GM21786 (cell line): ENCODE data around the gene PIGM.

ENCODE experiments used
- ATAC-seq: cut with Tn5 transposase; IDR thresholded peaks from one replicate; pipeline ENCODE4 v1.9.1; 2021; ENCODE audit not compliant: unreplicated experiment

PIGM gene

GRCh38 chr1:160031365-160032164, at the start of gene PIGM:
PIGM (minus strand) TSS chr1:160031990; CDS start chr1:160031739, 251 bp downstream.
- peak; percentile 90 for ATAC-seq

GRCh38 chr1:160081261-160081936, 49.6 kb upstream of the PIGM start, which contains the start of gene KCNJ9:
KCNJ9 (plus strand) TSS chr1:160081538; CDS start chr1:160084031, 2,493 bp downstream.
- ATAC-seq = no peak

DNA sequence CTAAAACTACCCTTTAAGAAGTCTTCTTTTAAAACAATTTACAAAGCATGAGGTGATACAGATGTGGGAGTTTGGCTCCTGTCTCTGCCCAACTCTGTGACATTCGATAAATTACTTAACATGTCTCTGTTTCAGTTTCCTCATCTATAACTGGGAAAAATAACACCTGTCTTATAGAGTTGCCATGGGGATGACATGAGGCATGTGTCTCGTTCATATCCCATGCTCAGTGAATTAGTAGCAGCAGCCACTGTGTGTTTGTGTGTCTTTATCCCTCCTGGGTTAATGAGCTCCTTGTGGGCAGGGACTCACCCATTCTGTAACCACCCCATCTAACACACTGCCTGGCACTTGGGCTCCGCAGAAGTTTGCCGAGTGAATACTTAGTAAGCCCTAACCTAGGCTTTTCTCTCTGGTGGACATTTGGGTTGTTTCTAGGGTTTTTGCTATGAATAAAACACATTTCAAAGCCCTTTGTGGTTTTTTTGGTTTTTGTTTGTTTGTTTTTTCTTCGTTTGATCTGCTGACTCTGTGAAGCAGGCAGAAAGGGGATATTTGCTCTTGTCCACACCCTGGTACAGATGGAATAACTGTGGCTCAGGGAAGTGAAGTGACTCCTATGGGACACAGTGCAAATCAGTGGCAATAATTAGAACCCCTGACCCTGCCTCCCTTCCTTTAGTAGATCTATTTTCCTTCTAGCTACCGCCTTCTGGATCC, 48.8 kb upstream of the PIGM start:
- ATAC-seq = no peak

GRCh38 chr1:160079448-160079847, 47.7 kb upstream of the PIGM start:
- ATAC-seq = no peak

DNA sequence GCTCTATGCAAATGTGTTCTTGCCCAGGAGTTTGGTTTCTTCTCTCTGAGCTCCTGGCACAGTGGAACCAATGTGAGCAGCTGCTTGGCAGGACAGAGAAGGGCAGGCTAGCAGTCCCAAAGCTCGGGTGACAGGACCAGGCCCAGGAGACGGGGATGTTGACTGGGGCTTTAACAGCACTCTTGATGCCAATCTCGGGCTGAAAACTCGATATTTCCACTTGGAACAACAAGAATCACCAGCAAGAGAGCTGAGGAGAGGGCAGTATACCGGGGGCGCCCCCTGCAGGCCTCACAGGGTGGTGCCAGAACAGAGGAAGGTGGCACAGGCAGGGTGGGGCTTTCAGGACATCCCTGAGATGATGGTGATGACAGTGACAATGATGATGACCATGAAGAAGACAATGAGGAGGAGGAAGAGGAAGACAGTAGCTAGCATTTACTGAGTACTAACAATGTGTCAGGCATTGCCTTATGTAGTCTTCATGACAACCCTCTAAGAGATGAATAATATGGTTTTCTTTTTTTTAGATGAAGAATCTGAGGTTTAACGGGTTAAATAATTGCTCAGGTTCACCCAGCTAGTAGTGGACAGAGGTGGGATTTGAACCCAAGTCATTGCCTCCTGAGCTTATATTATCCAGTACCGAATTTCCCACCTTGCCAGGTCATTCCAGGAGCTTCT, 46.9 kb upstream of the PIGM start:
- no peak for ATAC-seq

- ATAC-seq = no peak
Observed at GRCh38 chr1:160077486-160077885, 45.7 kb upstream of the PIGM start.

DNA sequence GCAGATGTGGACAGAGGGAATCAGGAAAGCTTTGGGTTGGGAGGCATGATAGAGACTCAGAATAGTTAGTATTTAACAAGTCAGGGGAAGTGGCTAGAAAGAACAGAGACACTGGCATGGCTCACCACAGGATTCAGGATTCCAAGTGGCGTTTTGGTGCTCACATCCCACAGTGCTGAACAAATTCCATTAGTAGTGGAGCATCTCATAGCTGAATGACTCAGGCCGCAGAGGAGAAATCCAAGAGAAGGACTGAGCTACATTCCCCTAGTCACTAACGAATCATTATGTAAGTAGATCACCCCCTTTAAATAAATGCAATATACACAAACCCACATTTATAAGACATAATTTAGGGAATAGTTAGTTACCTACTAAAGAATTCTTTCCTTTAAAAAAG, 44.5 kb upstream of the PIGM start:
- ATAC-seq = no peak

- no peak for ATAC-seq
Observed at GRCh38 chr1:160075836-160076235, 44.0 kb upstream of the PIGM start.

- no peak for ATAC-seq
Observed at GRCh38 chr1:160074865-160075264, 43.1 kb upstream of the PIGM start.

DNA sequence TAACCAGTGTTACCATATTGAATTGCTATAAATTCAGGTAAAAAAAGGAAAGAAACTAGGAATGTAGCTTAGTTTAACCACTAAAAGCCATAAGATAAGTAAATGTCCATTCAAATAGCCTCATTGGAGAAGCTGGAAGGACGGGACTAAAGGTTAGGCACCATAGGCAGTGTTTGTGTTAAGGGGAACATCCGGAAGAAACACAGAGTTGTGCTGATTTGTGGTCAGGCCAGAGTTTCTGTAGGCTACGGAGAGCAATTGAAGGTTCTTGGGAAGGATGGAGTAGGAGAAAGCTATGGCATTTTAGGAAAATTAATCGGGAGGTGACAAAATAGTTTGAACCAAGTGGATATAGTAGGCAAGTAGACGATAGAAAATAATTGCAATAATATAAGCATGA, 39.5 kb upstream of the PIGM start:
- ATAC-seq = no peak

GRCh38 chr1:160070243-160071163, 38.7 kb upstream of the PIGM start:
- ATAC-seq = no peak

DNA sequence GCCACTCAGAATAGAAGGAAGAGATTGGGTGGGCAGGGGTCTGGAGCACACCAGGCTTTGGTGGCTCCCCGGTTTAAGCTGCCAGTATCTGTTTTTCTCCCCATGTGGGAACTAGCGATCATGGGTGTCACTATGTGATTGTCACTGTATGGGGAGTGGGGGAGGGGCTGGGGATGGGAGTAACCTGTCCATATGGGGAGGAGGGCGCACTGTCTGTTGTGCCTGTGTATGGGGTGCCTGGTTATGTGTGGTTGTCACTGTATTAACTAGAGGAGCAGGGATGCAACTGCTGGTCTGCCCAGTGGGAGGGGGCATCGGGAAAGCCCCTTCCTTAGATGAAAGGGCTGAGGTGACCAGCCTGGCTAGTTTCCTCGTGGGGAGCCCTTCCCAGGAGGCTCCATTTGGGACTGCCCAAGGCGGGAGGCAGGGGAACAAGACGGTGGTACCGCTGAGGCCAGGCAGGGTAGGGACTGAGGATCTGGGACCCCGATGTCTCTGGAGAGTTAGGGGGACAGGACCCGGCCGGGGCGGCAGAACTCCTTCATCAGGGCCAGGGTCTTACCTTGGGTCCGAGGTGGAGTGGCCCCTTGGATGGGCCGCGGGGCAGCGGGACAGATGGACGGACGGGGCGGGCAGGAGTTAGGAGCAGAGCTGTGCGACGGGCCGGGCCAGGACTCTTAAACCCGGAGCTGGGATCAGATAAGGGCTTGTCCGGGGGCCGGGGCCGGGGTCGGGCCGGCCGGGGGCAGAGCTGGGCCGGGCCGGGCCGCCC, 37.9 kb upstream of the PIGM start, which contains the start of gene KCNJ10:
Gene KCNJ10 (minus strand): TSS at position 701 of the 772 bp plus-strand sequence. CDS start 27,628 bp downstream, outside the sequence.
- ATAC-seq = no peak

GRCh38 chr1:160068225-160068624, 36.4 kb upstream of the PIGM start:
- no peak for ATAC-seq

DNA sequence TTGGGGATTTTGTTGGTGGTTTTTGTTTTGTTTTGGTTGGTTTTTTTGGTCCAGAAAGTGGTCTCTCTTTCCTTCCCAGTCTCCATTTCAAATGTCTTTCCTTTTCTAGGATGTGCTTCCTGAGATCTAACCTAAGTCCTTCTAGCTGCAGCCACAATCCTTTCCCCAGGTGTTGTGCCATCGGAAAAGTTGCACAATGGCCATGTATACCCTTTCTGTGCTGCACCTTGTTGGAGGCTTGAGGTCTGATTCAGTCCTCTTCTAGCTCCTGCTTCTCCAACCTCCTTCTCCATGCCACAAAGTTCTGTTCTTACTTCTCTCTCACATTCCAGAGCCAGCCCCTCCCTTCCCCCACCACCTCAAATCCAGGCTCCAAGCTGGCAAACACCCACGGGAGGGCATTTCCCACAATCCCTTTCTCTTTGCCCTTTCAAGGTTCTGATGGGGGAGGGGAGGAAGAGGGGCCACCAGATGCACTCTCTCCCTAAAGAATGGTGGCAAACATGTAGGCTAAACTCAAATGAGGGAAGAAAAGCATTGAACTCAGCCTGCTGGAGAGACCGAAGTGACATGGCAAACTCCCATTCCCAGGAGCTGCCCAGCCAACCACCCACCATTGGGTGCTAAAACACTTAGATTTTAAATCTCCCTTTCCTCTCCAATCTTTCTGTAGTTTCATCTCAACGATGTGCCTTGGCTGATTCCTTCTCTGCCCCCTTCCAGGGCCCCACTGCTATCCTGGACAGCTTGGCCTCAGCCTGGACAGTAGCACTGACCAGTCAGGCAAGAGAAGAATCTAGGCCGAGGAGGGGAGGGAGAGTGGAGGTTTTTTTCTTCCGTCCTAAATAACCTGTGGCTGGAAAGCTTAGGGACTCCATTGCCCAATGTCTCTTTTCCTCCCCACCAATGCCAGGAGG, 35.3 kb upstream of the PIGM start:
- ATAC-seq = no peak

DNA sequence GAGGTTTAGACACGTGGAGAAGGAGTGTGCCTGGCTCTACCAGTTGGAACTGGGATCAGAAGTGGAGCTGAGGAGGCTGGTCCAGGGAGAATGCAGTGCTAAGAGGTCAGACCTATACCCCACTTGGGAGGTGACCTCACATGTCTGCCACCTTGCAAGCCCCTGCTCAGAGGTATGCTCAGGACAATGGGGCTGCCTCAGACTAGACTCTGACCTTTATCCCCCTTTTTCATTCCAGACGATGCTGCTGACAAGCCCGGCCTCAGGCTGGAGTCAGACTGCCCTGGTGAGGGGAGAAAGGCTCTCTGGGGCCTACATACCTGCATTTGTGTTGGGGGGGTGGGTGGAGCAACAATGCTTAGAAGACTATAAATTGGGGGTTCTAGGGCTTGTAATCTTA, 33.0 kb upstream of the PIGM start:
- no peak for ATAC-seq

GRCh38 chr1:160064164-160064563, 32.4 kb upstream of the PIGM start:
- no peak for ATAC-seq

DNA sequence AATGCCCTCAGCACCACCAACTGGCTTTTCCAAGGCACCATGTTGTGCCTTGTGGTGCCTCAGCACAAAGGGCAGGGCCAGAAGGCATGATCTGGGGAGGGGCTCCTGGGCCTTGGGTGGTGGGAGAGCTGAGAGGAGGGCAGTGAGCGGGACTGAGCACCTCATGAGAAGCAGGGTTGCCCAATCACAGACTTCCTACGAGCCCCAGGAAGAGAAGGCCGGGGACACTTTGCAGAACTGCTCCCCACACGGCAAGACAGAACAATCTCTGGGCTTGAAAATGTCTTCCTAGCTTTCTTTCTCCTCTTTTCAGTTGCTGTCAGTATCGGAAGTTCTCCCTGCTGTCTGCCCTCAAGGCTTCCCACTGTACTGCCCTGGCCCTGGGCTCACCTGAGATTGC, 31.4 kb upstream of the PIGM start:
- no peak for ATAC-seq

DNA sequence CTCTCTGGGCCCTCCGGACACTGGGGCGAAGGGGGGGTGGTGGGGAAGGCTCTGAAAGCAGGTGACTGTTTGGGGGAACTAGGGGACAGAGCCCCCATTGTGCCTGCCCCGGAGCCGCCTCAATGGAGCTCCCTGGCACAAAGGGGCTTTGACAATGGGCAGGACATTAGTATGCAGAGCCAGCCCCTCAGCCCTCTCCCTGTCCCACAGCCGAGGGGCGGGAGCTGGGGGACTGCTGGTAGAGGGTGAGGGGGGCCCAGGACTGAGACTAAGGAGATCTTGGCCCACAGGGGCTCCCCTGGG, 30.4 kb upstream of the PIGM start:
- ATAC-seq = no peak
